Measurements from ENCODE around the gene MRPL53.
"Not testable (repeated sequence)": the region's sequence is repeated elsewhere in the genome, so short reads cannot be mapped to it uniquely, and the experiment has no call there.

Gene MRPL53

DNA sequence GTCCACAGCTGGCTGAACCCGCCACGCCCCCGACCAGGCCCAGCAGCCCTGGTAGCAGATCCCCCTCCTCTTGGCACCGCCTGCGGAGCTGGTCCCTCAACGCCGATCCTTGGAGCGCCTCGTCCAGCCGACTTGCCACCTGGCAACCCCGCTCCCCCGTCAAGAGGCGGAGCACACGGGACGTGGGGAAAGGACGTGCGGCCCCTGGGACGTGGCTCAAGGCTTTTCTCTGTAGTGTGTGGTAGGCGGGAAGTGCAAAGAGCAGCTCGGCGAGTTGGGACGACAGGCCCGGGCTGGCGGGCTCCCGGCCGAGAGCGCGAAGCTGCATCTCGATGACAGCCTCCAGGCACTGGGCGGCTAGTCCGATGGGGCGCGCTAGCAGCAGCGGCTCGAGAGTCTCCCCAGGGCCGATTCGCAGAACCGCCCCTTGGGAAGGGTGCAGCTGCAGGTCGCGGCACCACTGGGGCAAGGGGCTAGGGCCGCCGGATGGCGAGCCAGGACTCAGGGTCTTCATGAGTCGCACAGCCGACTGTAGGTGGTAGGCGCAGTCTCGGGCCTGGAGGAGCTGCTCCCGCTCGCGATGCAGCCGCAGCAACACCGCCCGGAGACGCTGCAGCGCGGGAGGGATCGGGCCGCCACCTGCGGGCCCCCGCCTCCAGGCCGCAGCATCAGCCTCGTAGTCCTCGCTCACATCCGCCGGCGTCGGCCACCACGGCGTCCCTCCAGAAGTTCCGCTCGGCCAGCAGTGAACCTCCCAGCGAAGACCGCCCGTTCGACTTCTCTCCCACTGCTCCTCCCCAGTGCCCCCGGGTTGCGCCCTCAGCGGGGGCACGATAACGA, 9.7 kb upstream of the MRPL53 start:
- DNase-seq (ENCODE audit: low spot score) = peak; percentile 50

DNA sequence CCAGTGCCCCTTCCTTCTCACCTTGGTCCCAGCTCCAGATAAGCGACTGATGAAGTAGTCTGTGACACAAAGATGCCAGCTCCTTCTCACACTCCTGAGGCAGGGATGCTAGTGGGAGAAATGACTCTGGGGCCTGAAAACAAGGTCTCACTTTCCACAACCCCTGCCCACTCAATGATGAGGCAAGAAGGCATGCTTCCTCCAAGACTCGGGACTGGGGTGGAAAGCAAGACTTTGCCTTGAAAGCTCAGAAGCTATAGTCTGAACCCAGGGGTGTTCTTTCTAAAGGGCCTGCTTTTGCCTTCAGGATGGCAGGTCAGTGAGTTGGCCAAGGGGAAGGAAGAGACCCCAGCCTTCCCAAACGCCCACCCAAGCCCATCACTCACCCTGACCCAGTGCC, 9.0 kb upstream of the MRPL53 start:
- no peak for DNase-seq (ENCODE audit: low spot score)

DNA sequence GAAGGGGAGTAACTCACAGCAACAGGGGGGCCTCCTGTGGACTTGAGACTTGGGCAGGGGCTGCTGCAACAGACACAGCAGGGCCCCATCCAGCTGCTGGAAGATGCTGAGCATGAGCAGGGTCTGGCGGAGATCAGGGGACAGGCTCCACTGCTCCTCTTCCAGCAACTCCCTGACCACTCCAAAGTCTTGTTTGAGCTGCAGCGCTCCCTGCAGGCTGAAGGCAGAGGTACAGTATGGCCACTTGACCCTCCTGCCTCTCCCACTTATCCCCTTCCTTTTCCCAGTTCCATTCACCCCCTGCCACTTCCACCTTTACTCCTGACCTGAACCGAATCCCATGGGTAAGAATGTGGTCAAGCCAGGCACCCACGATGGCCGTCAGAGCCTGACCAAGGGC, 2.4 kb upstream of the MRPL53 start:
- DNase-seq (ENCODE audit: low spot score) = no peak

DNA sequence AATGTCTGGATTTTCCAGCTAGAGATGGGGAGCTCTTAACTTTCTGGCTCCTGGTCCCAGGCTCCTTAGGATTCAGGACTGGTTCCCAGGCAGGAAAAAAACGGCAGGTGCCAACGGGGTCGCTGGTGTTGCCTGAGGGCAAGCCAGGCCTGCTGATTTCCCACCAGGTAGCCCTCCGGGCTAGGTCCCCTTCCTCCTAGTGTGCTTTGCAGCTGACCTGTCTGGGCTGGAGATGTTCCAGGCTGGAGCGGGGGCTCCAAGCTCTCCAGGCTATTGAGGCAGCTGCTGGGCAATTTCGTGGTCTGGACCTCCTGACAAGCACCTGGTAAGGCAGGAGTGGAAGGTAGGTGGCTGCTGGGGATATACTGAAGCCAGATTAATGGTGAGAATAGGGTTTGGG, 2.0 kb upstream of the MRPL53 start:
- no peak for DNase-seq (ENCODE audit: low spot score)

DNA sequence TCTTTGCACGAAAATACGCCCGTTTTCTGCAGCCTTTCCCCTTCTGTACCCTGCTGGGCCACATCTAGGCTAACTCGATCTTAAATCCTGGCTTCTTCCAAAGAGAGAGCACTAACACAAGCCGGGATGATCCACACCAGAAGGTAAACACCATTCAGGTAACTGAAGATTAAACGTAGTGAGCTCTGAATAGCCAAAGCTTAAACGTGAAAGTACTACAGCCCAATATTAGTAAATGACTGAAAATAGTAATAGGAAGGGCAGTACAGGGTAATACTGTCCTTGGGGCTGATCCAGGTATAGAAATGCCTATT, 422 bp upstream of the MRPL53 start:
- DNase-seq (ENCODE audit: low spot score) = no peak

DNA sequence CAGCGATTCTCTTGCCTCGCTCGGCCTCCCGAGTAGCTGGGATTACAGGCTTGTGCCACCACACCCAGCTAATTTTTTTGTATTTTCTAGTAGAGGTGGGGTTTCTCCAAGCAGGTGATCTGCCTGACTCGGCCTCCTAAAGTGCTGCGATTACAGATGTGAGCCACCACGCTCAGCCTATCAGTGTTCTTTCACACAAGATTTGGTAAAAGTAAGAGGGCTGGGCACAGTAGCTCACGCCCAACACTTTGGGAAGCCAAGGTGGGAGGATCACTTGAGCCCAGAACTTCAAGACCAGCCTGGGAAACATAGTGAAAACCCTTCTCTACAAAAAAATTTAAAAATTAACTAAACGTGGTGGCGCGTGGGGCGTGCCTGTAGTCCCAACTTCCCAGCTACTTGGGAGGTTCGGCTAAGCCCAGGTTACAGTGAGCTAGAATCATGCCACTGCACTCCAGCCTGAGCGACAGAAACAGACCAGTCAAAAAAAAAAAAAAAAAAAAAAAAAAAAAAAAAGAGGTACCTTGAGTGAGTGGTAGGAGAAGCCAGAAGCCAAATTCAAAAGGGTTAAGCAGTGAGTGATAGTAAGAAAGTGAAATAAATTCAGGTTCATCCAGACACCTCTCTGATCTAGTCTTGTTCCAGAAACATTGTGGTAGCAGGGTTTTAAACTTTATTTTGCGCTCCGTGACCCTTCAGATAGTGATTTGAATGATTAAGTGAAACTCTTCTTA, 981 bp downstream of the MRPL53 start:
- DNase-seq (ENCODE audit: low spot score) = no peak

DNA sequence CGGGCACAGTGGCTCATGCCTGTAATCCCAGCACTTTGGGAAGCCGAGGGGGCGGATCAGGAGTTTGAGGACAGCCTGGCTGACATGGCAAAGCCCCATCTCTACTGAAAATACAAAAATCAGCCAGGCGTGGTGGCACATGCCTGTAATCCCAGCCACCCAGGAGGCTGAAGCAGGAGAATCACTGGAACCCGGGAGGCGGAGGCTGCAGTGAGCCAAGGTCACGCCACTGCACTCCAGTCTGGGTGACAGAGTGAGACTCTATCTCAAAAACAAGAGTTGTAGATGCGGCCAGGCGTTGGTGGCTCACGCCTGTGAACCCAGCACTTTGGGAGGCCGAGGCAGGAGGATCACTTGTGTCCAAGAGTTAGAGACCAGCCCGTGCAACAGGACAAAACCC, 1.7 kb downstream of the MRPL53 start:
- DNase-seq (ENCODE audit: low spot score) = not testable (repeated sequence)

DNA sequence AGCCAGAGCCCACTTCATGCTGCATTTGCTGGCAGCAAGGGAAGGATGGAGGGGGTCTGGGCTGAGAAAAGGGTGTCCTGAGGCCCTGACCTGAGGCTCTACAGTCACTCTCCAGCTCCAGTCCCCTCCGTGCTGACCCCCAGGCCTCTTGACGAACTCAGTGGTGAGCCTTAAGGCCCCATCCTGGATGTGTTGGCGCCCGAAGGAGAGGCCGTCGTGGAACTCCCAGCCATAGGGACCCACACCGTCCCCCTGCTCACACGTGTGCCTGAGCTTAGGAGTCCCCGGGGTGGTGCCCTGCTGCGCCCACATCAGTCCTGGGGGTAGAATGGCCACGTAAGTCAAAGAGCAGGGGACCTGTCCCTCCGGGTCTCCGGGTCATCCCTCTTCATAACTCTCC, 8.1 kb downstream of the MRPL53 start:
- DNase-seq (ENCODE audit: low spot score) = peak; percentile 11

DNA sequence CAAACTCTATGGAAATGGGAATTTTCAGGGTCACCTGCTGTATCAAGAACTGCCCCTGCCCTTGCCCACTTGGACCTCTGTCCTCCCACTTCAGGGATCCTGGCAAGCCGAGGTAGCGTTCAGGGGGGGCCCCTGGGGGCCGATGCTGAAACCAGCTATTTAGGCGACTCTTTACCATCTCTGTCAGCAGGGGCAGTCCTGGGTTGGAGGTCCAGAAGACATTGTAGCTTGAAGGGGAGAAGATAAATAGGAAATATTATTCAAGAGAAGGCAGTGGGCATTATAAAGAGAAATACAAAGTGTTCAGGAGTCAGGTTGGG, 9.7 kb downstream of the MRPL53 start:
- no peak for DNase-seq (ENCODE audit: low spot score)

DNA sequence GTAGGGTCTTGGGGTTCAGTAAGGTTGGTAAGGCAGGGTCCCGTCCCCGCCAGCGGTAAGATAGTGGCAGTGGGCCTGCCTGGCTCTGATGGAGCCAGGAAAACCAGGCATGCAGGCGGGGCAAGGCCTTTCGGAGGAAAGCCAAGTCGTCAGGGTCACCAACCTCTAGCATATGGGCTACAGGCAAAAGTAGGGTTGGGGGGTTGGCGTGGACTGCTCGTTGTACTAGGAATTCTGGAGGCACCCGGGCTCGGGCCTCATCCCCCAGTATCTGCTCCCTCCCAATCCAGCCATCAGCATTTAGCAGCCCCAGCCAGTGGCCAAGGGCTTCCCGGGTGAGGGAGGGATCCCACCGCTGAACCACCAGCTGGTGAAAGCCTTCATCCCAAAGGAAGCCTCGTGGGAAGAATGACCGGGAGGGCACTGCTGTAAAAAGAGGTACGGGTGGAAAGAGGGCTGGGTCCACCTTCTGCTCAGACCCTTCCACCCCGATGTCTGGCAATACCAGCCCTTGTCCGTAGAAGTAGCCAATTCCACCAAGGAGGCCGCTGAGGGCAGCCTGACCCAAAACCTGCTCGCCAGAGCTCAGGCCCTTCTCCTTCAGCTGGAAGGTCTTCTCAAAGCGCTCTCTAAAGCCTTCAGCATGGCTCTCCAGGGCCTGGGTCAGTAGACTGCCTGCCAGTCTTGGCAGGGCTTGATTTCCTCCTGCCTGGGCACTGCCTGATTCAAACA, 10.3 kb downstream of the MRPL53 start:
- no peak for DNase-seq (ENCODE audit: low spot score)

DNA sequence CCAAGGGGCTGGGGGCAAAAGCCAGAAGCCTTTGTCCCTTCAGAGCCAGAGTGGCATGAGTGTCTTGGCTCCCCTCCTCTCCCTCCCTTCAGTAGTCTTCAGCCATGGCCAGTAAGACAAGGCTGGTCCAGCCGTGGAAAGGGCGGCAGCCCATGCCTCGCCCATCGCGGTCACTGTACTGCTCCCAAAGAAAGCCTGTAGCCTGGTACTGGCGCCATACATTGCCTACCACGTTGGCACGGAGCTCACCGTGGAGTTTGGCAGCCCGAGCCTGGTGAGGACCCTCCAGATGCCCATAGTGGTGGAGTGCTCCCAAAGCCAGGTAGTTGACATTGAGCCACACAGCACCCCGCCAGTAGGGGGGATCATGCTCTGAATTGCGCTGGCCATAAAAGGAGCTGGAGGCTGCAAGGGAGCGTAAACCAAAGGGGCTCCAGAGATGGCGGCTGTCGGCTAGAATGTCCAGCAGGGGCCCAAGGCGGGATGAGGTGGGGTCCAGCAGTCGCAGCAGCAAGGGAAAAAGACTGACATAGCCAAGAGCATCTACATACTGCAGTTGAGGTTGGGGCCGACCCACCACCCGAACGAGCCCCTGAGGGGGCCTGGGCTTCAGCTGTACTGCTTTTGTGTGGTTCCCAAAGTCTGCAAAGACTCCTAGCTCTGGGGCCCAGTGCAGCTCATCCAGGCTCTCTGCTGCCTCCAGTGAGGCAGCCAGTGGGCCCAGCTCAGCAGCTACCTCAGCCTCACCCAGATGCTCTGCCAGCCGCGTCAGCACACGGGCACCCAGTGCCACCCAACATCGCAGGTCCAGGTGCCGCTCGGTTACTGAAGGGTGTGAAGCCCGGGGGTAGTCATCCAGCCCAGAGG, 11.1 kb downstream of the MRPL53 start:
- DNase-seq (ENCODE audit: low spot score) = no peak

DNA sequence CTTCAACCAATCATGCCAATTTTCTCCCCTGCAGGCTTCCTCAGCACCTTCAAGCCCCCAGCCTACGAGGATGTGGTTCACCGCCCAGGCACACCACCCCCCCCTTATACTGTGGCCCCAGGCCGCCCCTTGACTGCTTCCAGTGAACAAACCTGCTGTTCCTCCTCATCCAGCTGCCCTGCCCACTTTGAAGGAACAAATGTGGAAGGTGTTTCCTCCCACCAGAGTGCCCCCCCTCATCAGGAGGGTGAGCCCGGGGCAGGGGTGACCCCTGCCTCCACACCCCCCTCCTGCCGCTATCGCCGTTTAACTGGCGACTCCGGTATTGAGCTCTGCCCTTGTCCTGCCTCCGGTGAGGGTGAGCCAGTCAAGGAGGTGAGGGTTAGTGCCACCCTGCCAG, 12.3 kb downstream of the MRPL53 start:
- not testable (repeated sequence) for DNase-seq (ENCODE audit: low spot score)

DNA sequence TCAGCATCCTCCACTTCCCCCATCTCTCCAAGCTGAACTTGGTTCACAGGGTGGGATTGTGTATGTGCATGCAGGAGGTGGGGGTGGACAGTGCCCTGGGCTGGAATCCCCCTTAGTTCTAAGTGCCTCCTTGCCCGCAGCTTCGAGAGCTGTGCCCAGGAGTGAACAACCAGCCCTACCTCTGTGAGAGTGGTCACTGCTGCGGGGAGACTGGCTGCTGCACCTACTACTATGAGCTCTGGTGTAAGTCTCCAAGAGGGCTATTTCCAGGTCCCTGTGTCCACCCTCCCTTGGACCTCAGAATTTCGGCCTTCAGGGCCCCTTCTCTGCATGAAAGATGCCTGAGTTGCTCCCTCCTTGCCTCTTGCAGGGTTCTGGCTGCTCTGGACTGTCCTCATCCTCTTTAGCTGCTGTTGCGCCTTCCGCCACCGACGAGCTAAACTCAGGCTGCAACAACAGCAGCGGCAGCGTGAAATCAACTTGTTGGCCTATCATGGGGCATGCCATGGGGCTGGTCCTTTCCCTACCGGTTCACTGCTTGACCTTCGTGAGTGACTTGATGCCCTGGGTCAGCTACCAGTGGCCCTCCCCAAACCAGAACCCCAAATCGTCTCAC, 12.9 kb downstream of the MRPL53 start:
- not testable (repeated sequence) for DNase-seq (ENCODE audit: low spot score)

DNA sequence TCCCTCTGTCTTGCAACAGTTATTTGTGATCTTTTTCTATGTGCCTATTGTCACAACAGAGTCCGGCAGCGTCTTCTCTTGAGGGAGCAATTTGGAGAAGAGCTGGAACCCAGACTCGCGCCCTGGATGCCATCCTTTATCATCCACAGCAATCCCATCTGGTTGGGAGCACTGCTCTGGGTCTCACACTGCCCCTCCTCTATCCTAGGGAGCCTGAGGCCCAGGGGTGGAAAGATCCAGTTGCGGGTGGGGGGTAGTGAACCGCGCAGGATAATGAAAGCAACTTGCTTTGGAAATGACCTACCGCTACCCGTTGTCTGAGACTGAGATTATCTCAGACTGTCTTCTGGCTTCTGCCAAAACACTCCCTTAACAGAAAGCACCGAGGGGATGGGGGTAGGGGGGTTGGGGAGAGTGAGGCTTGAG, 13.5 kb downstream of the MRPL53 start:
- no peak for DNase-seq (ENCODE audit: low spot score)

DNA sequence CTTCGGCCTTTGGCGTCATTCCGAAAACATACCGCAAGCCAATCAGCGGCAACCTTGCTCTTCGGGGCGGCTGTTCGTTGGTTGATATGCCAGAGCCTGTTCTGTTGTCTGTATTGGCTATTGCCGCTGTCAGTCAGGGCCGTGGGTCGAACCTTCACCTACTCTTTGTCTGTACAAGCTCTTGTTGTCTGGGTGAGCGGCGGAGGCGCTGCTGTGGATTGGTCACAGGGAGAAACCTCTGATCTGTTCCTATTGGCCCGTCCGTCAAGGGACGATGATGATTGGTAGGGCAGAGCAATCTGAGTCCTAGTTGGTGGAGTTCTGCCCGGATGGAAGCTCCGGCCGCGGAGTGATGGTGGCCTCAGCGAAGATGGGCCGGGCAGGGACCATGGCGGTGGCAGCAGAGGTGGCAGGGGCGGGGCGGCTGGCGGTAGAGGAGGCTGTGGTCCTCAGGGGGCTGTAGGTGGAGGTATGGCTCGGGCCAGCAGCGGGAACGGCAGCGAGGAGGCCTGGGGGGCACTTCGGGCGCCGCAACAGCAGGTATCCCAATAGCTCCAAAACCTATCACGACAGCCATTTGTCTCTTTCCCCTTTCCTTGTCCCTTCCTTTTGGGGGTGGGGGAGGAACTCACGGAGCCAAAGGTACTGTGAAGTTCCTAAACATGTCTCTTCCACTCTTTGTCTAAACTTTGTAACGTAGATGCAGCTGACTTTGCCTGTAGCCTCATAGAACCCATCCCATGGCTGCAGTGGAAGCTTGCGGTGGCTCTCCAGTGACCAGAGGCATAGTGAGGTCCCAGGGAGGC, 14.1 kb downstream of the MRPL53 start, which contains the start of gene WBP1:
Gene WBP1 (plus strand): TSS at position 307 of the 806 bp plus-strand sequence. CDS start 165 bp downstream, at position 472.
- DNase-seq (ENCODE audit: low spot score) = peak; percentile 96

DNA sequence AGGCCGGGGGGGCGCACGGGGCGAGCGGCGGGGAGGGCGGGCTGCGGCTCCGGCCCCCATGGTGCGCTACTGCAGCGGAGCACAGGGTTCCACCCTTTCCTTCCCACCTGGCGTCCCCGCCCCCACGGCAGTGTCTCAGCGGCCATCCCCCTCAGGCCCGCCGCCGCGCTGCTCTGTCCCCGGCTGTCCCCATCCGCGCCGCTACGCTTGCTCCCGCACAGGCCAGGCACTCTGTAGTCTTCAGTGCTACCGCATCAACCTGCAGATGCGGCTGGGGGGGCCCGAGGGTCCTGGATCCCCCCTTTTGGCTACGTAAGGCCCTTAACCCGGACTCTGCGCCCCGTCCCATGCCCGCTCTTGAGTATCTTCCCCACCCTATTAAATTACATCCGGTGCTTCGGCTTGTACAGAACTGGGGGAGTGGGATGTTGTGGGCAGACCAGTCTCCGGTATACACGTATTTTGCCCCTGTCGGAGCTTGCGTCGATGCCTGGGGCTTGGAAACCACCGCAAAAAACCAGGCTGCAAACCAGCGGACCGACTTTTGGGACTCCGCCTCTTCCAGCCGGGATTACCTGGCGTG, 14.8 kb downstream of the MRPL53 start:
- no peak for DNase-seq (ENCODE audit: low spot score)

DNA sequence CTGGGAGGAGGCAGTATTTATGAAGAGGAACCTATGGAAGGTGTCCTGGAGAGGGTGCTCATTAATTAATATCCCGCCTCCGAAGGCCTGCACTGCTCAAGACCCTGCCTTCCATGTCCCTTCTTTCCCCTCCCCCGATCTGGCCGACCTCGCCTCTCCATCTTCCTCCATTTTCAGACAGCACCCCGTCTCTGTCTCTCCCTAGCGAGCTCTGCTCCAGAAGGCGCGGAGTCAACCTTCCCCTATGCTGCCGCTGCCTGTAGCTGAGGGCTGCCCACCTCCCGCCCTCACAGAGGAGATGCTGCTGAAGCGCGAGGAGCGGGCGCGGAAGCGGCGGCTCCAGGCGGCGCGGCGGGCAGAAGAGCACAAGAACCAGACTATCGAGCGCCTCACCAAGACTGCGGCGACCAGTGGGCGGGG, 15.3 kb downstream of the MRPL53 start:
- no peak for DNase-seq (ENCODE audit: low spot score)

DNA sequence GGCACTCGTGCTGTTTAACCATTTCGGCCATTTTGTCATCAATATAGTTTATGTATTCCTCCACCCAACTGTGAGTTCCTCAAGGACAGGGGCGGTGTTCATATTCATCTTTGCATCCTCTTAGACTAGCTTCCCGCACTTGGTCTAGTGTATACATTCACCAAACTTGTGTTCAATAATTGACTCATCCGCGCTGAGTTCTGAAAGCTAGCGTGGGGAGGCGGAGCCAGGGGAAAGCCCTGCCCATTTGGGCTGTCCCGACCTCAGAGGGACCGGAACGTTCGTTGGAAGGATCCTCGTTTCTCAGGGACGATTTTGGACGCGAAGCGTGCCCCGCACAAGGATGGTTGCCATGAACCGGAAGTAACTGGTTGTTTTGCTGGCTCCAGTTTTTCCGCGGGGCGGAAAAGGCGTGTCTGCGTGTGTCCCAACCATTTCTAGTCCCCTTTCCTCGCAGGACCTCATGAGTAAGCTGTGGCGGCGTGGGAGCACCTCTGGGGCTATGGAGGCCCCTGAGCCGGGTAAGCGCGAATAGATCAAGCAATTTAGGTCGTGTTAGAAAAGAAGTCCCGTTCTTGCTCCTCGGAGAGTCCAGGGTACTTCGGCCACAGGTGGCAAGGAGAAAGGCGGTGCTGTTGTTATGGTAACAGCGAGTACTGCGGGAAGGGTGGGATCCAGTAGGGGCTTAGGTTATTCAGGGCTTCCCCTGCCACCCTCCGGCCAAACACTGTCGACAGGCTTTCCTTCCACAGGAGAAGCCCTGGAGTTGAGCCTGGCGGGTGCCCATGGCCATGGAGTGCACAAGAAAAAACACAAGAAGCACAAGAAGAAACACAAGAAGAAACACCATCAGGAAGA, 17.6 kb downstream of the MRPL53 start, which contains the start of gene INO80B:
Gene INO80B (plus strand): TSS at position 434 of the 858 bp plus-strand sequence. CDS start 30 bp downstream, at position 464.
- peak; percentile 93 for DNase-seq (ENCODE audit: low spot score)

DNA sequence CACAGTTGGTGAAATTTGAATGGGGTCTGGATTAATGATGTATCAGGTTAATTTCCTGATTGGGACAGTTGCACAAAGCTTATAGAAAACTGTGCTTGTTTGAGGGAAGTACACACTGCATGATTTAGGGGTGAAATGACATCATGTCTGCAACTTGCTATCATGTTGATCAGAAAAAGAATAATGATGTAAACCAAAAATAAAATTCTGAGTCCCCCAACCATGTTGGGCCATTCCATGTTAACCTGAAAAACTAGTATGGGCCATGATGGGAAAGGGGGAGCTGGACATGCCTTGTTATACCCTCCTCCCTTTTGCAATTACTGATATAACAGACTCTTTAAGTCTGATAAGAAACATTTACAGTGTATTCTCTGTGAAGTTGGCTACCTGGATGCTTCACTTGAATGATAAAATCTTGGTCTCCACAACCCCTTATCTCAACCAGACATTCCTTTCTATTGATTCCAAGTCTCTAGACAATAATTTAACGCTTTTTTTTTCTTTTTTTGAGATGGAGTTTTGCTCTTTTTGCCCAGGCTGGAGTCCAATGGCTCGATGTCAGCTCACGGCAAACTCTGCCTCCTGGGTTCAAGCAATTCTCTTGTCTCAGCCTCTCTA, 21.8 kb downstream of the MRPL53 start:
- no peak for DNase-seq (ENCODE audit: low spot score)
